ENCODE data around the gene RAB35. TPM values are rescaled to one million over a fixed set of nuclear protein-coding genes. Genes with fewer than 3 reads are reported as not detected.

Gene RAB35
- total RNA-seq, 1 experiment from 2014 or later: 57.1 TPM

DNA sequence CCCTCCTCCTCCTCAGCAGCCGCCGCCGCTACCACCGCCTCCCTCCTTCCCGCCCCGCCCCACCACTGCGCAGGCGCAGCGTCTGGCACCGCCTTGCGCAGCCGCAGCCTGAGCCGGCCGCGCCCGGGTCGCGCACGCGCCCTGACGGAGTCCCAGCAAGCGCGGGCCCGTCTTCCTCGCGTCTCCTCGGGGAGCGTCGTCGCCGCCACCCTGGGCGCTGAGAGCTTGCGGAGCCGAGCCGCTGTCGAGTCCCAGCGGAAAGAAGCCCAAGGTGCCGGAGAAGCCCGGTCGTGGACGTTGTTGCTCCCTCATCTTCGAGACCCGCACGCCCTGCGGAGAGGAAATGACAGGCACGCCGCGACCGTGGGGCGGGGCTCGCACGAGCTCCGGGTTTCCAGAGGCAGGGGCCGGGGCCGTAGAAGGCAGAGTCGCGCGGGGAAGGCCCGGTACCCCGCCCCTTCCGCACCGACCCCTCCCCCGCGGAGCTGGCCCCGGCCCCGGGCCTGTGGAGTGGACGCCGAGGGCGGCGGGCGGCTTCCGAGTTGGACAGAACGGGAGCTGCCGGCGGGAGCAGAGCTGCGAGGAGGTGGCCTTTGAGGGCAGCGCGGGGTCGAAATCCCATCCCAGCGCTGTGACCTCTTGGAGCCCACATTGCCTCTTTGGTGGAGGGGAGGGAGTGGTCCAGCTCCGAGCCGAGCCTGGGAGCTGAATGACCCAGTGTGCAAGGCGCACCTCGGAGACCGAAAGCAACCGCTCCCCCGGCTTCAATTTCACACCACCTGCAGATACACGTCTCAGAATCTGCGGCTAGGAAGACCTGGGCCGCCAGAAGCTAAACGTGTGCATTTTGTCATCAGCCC lies 469 bp upstream of the RAB35 start:
- H3K9me2 ChIP-seq (ENCODE audit: insufficient read depth): no peaks in the 10 kb centered on the region
- TF ChIP-seq, protein P1, sequence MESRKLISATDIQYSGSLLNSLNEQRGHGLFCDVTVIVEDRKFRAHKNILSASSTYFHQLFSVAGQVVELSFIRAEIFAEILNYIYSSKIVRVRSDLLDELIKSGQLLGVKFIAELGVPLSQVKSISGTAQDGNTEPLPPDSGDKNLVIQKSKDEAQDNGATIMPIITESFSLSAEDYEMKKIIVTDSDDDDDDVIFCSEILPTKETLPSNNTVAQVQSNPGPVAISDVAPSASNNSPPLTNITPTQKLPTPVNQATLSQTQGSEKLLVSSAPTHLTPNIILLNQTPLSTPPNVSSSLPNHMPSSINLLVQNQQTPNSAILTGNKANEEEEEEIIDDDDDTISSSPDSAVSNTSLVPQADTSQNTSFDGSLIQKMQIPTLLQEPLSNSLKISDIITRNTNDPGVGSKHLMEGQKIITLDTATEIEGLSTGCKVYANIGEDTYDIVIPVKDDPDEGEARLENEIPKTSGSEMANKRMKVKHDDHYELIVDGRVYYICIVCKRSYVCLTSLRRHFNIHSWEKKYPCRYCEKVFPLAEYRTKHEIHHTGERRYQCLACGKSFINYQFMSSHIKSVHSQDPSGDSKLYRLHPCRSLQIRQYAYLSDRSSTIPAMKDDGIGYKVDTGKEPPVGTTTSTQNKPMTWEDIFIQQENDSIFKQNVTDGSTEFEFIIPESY (IDR thresholded peaks at IDR 0.05; ENCODE audit: extremely low read depth, insufficient replicate concordance, low read length): peak; percentile 18
- TF ChIP-seq ZFX (IDR thresholded peaks at IDR 0.05): peak; percentile 59; the same call in 1 of the 2 replicates
- TF ChIP-seq, protein P2, sequence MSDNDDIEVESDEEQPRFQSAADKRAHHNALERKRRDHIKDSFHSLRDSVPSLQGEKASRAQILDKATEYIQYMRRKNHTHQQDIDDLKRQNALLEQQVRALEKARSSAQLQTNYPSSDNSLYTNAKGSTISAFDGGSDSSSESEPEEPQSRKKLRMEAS (IDR thresholded peaks at IDR 0.05): peak; percentile 88
- TF ChIP-seq POLR2A (IDR thresholded peaks at IDR 0.05; ENCODE audit: borderline replicate concordance, extremely low read depth, insufficient read depth, insufficient read length): peak; percentile 69
- no peak for TF ChIP-seq ELF1 (IDR thresholded peaks at IDR 0.05; ENCODE audit: borderline replicate concordance, low read depth)
- TF ChIP-seq JUND (IDR thresholded peaks at IDR 0.05): no peak
- peak; percentile 97 for TF ChIP-seq SIN3A (IDR thresholded peaks at IDR 0.05; ENCODE audit: low read depth)
- TF ChIP-seq, protein P3, sequence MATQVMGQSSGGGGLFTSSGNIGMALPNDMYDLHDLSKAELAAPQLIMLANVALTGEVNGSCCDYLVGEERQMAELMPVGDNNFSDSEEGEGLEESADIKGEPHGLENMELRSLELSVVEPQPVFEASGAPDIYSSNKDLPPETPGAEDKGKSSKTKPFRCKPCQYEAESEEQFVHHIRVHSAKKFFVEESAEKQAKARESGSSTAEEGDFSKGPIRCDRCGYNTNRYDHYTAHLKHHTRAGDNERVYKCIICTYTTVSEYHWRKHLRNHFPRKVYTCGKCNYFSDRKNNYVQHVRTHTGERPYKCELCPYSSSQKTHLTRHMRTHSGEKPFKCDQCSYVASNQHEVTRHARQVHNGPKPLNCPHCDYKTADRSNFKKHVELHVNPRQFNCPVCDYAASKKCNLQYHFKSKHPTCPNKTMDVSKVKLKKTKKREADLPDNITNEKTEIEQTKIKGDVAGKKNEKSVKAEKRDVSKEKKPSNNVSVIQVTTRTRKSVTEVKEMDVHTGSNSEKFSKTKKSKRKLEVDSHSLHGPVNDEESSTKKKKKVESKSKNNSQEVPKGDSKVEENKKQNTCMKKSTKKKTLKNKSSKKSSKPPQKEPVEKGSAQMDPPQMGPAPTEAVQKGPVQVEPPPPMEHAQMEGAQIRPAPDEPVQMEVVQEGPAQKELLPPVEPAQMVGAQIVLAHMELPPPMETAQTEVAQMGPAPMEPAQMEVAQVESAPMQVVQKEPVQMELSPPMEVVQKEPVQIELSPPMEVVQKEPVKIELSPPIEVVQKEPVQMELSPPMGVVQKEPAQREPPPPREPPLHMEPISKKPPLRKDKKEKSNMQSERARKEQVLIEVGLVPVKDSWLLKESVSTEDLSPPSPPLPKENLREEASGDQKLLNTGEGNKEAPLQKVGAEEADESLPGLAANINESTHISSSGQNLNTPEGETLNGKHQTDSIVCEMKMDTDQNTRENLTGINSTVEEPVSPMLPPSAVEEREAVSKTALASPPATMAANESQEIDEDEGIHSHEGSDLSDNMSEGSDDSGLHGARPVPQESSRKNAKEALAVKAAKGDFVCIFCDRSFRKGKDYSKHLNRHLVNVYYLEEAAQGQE (IDR thresholded peaks at IDR 0.05; ENCODE audit: low read depth): no peak
- TF ChIP-seq CEBPB (IDR thresholded peaks at IDR 0.05; ENCODE audit: low read depth): no peak
- TF ChIP-seq POLR2AphosphoS5 (IDR thresholded peaks at IDR 0.05; ENCODE audit: low read depth, low read length): peak; percentile 94
- H3K9ac ChIP-seq (ENCODE audit: low read length): peak overlapping the region; percentile 75
- H3K4me3 ChIP-seq (replicated peaks in 1 of 2; ENCODE audit: low read depth in 1 of 2, low read length in 2 of 2): peak overlapping the region; percentile 60 to 65
- peak overlapping the region; percentile 96 for H3K4me2 ChIP-seq (ENCODE audit: low read length)
- no TSS peak for BruUV-seq (replicated peaks)
- H3K27ac ChIP-seq (ENCODE audit: low read depth, low read length): peak overlapping the region; percentile 70
- ChIA-PET POLR2A (interaction anchor here (0.6 to 2.3 kb wide), 5 partner anchors 9 to 174 kb away, joined by 4 to 22 read pairs (median 6); partner anchors contain the start of genes RNU4-2 and RPLP0), CTCF (interaction anchor here (1.0 kb wide), 1 partner anchor 148 kb away, joined by 5 read pairs; the partner anchor contains the start of gene PXN), RAD21 (ENCODE audit: low non-redundant PET in 1 of 2, low total read pairs in 2 of 2, uncharacterized antibody in 2 of 2, unreplicated experiment in 2 of 2) (interaction anchor here in 1 of 2 experiments (0.5 kb wide), 1 partner anchor 174 kb away, joined by 4 read pairs; the partner anchor contains the start of gene RNU4-2)
- ATAC-seq (peak; percentile 81), DNase-seq (ENCODE audit: low read depth, low spot score) (peak; percentile 67)
- peaks cover 58% of the 10 kb centered on the region for H3K79me2 ChIP-seq (ENCODE audit: insufficient read depth, low read length)
- no peak overlapping the region for H2AFZ ChIP-seq (ENCODE audit: low read depth, low read length, poor library complexity, severe bottlenecking)
- peaks cover 4 to 15% of the 10 kb centered on the region in 2 experiments; a peak in 2 of 4 replicates for H3K36me3 ChIP-seq (ENCODE audit: control insufficient read depth in 1 of 2, insufficient read depth in 2 of 2, low read length in 2 of 2)
- no peaks in the 10 kb centered on the region for H4K20me1 ChIP-seq (ENCODE audit: insufficient read depth)
- H3K27me3 ChIP-seq (ENCODE audit: insufficient read depth, low read length): no peaks in the 10 kb centered on the region
- intact Hi-C loops (cut with micrococcal nuclease): loop anchor here (5.0 kb wide), 1 partner anchor 65 kb away; no protein-coding TSS in a partner anchor
- no peaks in the 10 kb centered on the region for H3K9me3 ChIP-seq (ENCODE audit: control insufficient read depth in 1 of 2, insufficient read depth in 1 of 2, low read depth in 1 of 2, low read length in 2 of 2)
- peaks cover 17 to 27% of the 10 kb centered on the region in 2 experiments for H3K4me1 ChIP-seq (ENCODE audit: control insufficient read depth in 1 of 2, insufficient read depth in 2 of 2, low read length in 2 of 2)
